ENCODE results near the gene PLCB1.

PLCB1 gene

GRCh38 chr20:8470156-8470555, 338.1 kb downstream of the PLCB1 start:
- in situ Hi-C loops (cut with MboI; ENCODE audit: low sequenced_read_pairs), result no loop called here

GRCh38 chr20:8471465-8471864, 339.4 kb downstream of the PLCB1 start:
- in situ Hi-C loops (cut with MboI; ENCODE audit: low sequenced_read_pairs), result no loop called here

GRCh38 chr20:8473459-8473858, 341.4 kb downstream of the PLCB1 start:
- in situ Hi-C loops (cut with MboI; ENCODE audit: low sequenced_read_pairs), result no loop called here

GRCh38 chr20:8474027-8474668, 342.1 kb downstream of the PLCB1 start:
- in situ Hi-C loops (cut with MboI; ENCODE audit: low sequenced_read_pairs), result no loop called here

- in situ Hi-C loops (cut with MboI; ENCODE audit: low sequenced_read_pairs), result no loop called here
These were observed 344.0 kb downstream of the PLCB1 start for GRCh38 chr20:8476021-8476420.

GRCh38 chr20:8480597-8480996, 348.5 kb downstream of the PLCB1 start:
- in situ Hi-C loops (cut with MboI; ENCODE audit: low sequenced_read_pairs), result no loop called here

GRCh38 chr20:8487696-8488095, 355.6 kb downstream of the PLCB1 start:
- in situ Hi-C loops (cut with MboI; ENCODE audit: low sequenced_read_pairs), result no loop called here

GRCh38 chr20:8489094-8489883, 357.2 kb downstream of the PLCB1 start:
- in situ Hi-C loops (cut with MboI; ENCODE audit: low sequenced_read_pairs), result no loop called here

GRCh38 chr20:8490076-8490830, 358.2 kb downstream of the PLCB1 start:
- in situ Hi-C loops (cut with MboI; ENCODE audit: low sequenced_read_pairs), result no loop called here

- in situ Hi-C loops (cut with MboI; ENCODE audit: low sequenced_read_pairs), result no loop called here
These were observed 360.1 kb downstream of the PLCB1 start for GRCh38 chr20:8492173-8492572.

- in situ Hi-C loops (cut with MboI; ENCODE audit: low sequenced_read_pairs), result no loop called here
These were observed 366.5 kb downstream of the PLCB1 start for GRCh38 chr20:8498571-8498970.

GRCh38 chr20:8504030-8504429, 372.0 kb downstream of the PLCB1 start:
- in situ Hi-C loops (cut with MboI; ENCODE audit: low sequenced_read_pairs), result no loop called here

GRCh38 chr20:8505476-8506200, 373.6 kb downstream of the PLCB1 start:
- in situ Hi-C loops (cut with MboI; ENCODE audit: low sequenced_read_pairs), result no loop called here

- in situ Hi-C loops (cut with MboI; ENCODE audit: low sequenced_read_pairs), result no loop called here
These were observed 375.2 kb downstream of the PLCB1 start for GRCh38 chr20:8507231-8507630.

GRCh38 chr20:8509809-8510208, 377.7 kb downstream of the PLCB1 start:
- in situ Hi-C loops (cut with MboI; ENCODE audit: low sequenced_read_pairs), result no loop called here

- in situ Hi-C loops (cut with MboI; ENCODE audit: low sequenced_read_pairs), result no loop called here
These were observed 378.7 kb downstream of the PLCB1 start for GRCh38 chr20:8510808-8511207.

GRCh38 chr20:8512003-8512402, 379.9 kb downstream of the PLCB1 start:
- in situ Hi-C loops (cut with MboI; ENCODE audit: low sequenced_read_pairs), result no loop called here

- in situ Hi-C loops (cut with MboI; ENCODE audit: low sequenced_read_pairs), result no loop called here
These were observed 383.9 kb downstream of the PLCB1 start for GRCh38 chr20:8515810-8516435.

GRCh38 chr20:8518878-8519277, 386.8 kb downstream of the PLCB1 start:
- in situ Hi-C loops (cut with MboI; ENCODE audit: low sequenced_read_pairs), result no loop called here

GRCh38 chr20:8519887-8520286, 387.8 kb downstream of the PLCB1 start:
- in situ Hi-C loops (cut with MboI; ENCODE audit: low sequenced_read_pairs), result no loop called here

- in situ Hi-C loops (cut with MboI; ENCODE audit: low sequenced_read_pairs), result no loop called here
These were observed 390.1 kb downstream of the PLCB1 start for GRCh38 chr20:8522168-8522567.

All from HL-60/S4 treated with phorbol 12-myristate 13-acetate at 8.2 ng/mL for 4 days and 3 days (cell line).